Stimulated activated naive CD4-positive, alpha-beta T cell treated with Interleukin-2 at 50 U/mL for 16 hours (primary cell): ENCODE measurements around the gene DAZ2.
"Not testable (repeated sequence)": the region's sequence is repeated elsewhere in the genome, so short reads cannot be mapped to it uniquely, and the experiment has no call there.

Experiments used
- DNase-seq: peaks from one replicate; lab custom pipeline; 2025; lab: John Stamatoyannopoulos, UW

Gene DAZ2

GRCh38 chrY:23219233-23219632 lies at the start of gene DAZ2:
DAZ2 (plus strand) TSS chrY:23219533; CDS start chrY:23219741, 208 bp downstream.
- DNase-seq = not testable (repeated sequence)

DNA sequence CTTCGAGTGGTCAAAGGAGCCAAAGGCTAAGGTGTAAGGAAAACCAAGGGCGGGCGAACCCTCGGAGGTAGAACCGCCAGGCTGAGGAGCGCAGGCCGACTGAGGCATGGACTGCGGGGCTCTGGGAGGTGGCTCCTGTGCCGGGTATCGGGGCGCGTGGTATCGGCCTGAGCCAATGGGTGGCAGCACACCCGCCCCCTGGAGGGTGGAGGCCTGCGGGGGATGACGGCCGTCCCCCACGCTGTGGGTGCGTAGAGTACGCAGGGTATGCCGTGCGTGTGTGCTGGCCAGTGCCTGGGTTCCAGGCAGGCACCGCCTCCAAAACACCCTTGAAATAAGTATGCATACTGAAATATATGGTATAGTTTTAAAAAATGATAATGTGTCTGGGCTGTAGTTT lies 20.4 kb upstream of the DAZ2 start, which contains the start of gene DAZ1:
TSS of gene DAZ1 (minus strand) at position 101 of the 400 bp plus-strand sequence. CDS start 208 bp downstream, outside the sequence.
- not testable (repeated sequence) for DNase-seq

- not testable (repeated sequence) for DNase-seq
Observed at GRCh38 chrY:23207455-23207854, 11.9 kb upstream of the DAZ2 start.

DNA sequence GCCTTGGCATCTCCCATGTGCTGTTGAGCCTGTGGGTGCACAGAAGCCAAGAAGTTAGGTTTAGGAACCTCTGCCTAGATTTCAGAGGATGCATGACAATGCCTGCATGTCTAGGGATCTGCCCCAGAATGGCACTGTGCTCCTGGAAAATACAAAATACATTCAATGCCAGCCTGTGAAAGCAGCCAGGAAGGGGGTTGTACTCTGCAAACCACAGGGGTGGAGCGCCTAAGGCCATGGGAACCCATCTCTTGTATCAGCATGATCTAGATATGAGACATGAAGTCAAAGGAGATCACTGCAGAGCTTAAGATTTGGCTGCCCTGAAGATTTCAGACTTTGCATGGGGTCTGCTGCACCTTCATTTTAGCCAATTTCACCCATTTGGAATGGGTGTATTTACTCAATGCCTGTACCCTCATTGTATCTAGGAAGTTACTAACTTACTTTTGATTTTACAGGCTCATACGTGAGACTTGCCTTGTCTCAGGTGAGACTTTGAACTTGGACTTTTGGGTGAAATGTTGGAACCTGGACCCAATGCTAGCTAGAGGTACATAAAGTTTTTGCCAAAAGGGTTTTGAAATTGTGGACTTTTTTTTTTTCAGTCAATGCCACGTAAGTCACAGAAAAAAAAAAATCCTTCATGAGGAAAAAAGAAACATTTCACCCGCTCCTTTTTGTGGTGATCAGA lies 9.4 kb upstream of the DAZ2 start:
- DNase-seq = not testable (repeated sequence)

- not testable (repeated sequence) for DNase-seq
Observed at GRCh38 chrY:23210681-23211080, 8.7 kb upstream of the DAZ2 start.
